ENCODE results near the gene PPM1H. TPM values are rescaled to one million over a fixed set of nuclear protein-coding genes. Genes with fewer than 3 reads are reported as not detected.

Gene PPM1H
- total and polyA plus RNA-seq, 10 of the 15 experiments (the other 5 are each of a cell fraction or from before 2014, with no cell fraction given) = 0.11 to 0.83 (median 0.49) TPM

DNA sequence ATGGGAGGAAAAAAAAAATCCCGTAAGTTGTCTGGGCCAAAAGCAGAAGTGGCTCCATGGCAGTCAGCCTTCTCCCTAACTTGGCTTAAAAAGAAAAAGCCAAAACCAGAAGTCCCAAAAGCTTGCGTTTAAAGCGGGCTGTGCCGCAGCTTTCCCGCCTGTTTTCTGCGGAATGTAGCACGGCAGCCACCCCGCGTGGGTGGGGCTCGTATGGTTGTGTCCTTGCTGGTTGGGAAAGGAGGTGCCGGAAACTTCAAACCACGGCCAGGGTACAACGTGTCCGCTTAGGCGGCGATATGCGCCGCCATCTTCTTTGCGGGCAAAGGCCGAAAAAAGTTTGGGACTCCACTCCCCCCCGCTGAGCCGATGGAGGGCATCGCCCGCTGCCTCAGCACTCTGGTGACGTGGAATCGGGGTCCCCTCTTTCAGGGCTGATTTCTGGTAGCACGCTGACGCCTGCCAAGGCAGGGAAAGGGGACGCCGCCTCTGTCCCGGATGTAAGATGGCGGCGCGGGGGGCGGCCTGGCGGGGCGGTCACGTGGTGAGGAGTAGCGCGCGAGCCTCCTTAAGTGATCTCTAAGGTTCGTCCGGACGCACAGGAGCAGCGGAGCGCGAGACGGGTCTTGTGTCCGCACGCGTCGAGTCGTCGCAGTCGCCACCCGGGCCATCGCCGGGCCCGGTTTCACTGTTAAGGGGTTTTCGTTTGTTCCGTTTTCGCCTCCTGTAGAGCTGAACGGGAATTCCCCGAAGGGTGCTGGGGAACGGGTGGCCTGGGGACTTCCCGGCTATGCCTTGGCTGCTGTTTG lies 332.5 kb downstream of the PPM1H start (continued):
- no peak for TF ChIP-seq BCLAF1 (IDR thresholded peaks at IDR 0.05)
- TF ChIP-seq, protein P1, sequence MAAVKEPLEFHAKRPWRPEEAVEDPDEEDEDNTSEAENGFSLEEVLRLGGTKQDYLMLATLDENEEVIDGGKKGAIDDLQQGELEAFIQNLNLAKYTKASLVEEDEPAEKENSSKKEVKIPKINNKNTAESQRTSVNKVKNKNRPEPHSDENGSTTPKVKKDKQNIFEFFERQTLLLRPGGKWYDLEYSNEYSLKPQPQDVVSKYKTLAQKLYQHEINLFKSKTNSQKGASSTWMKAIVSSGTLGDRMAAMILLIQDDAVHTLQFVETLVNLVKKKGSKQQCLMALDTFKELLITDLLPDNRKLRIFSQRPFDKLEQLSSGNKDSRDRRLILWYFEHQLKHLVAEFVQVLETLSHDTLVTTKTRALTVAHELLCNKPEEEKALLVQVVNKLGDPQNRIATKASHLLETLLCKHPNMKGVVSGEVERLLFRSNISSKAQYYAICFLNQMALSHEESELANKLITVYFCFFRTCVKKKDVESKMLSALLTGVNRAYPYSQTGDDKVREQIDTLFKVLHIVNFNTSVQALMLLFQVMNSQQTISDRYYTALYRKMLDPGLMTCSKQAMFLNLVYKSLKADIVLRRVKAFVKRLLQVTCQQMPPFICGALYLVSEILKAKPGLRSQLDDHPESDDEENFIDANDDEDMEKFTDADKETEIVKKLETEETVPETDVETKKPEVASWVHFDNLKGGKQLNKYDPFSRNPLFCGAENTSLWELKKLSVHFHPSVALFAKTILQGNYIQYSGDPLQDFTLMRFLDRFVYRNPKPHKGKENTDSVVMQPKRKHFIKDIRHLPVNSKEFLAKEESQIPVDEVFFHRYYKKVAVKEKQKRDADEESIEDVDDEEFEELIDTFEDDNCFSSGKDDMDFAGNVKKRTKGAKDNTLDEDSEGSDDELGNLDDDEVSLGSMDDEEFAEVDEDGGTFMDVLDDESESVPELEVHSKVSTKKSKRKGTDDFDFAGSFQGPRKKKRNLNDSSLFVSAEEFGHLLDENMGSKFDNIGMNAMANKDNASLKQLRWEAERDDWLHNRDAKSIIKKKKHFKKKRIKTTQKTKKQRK (IDR thresholded peaks at IDR 0.05; ENCODE audit: low read depth, low read length) = no peak
- no peak; the same call in 1 of the 2 replicates for TF ChIP-seq PML (IDR thresholded peaks at IDR 0.05; ENCODE audit: low read length)
- TF ChIP-seq ATF7 (IDR thresholded peaks at IDR 0.05; ENCODE audit: low read depth) = peak; percentile 54; the same call in 1 of the 2 replicates

All from GM12878 (cell line).